Measurements from ENCODE around the gene ANGPT4.

GRCh38 chr20:856361-856775, 59.8 kb downstream of the ANGPT4 start:
- TF ChIP-seq CTCF (IDR thresholded peaks at IDR 0.05) (no peak), POLR2A (IDR thresholded peaks at IDR 0.05) (no peak), EP300 (IDR thresholded peaks at IDR 0.05) (peak in 1 of 2 donors; percentile 10)

Data from tibial nerve (tissue), 4 donors.